Stomach (tissue), 9 donors: Measurements from ENCODE around the gene FMN1. TPM values are rescaled to one million over a fixed set of nuclear protein-coding genes. Genes with fewer than 3 reads are reported as not detected.

ENCODE experiments used
- DNase-seq, 2 donors: peaks; one replicate each; pipeline versions ENCODE4 v3.0.0 to v3.0.0-alpha.2; 2013 to 2019
- H3K27ac ChIP-seq, 5 donors: fragments of 200-600 bp in 4 of 5; sonication (generic) in 4 of 5; one replicate each; pipeline ENCODE4 v1.5.1; 2013 to 2019; ENCODE audit warnings: mild to moderate bottlenecking in 1 of 5, moderate library complexity in 1 of 5
- H3K27me3 ChIP-seq, 3 donors: fragments of 200-600 bp; sonication (generic); one replicate each; pipeline ENCODE4 v1.5.1; 2017 to 2019; ENCODE audit warnings: mixed run types in 1 of 3
- H3K36me3 ChIP-seq, 4 donors: fragments of 200-600 bp; sonication (generic); 1 replicate in 3 of 4; 2 replicates in 1 of 4; pipeline ENCODE4 v1.5.1; 2016 to 2019
- H3K4me1 ChIP-seq, 4 donors: fragments of 200-600 bp; sonication (generic); one replicate each; pipeline ENCODE4 v1.5.1; 2016 to 2019
- H3K4me3 ChIP-seq, 4 donors: fragments of 200-600 bp; sonication (generic) in 3 of 4; one replicate each; pipeline ENCODE4 v1.5.1; 2016 to 2019; ENCODE audit warnings: mild to moderate bottlenecking in 1 of 4
- H3K9me3 ChIP-seq, 4 donors: fragments of 200-600 bp; sonication (generic); one replicate each; pipeline ENCODE4 v1.5.1; 2016 to 2019
- CTCF ChIP-seq, 7 experiments: fragments of 450-650 bp in 4 of 7; fragments of 200-600 bp in 3 of 7; sonication (generic) in 3 of 7; IDR thresholded peaks; one replicate each; pipeline ENCODE4 v1.5.1; 2016 to 2019; ENCODE audit warnings: antibody characterized with exemption in 7 of 7, control low read depth in 2 of 7, mild to moderate bottlenecking in 1 of 7
- EP300 ChIP-seq: sonication (generic); formaldehyde crosslinking; IDR thresholded peaks from one replicate; pipeline ENCODE4 v1.6.1; 2017; ENCODE audit warnings: antibody characterized with exemption
- POLR2A ChIP-seq, 4 donors: fragments of 450-650 bp; IDR thresholded peaks; one replicate each; pipeline ENCODE4 v1.6.1; 2016; ENCODE audit warnings: antibody characterized with exemption in 4 of 4, control low read depth in 2 of 4, mild to moderate bottlenecking in 1 of 4, moderate library complexity in 1 of 4
- POLR2AphosphoS5 ChIP-seq, 3 donors: sonication (generic); formaldehyde crosslinking; IDR thresholded peaks; one replicate each; pipeline ENCODE4 v1.6.1; 2016; ENCODE audit warnings: antibody characterized with exemption in 3 of 3
- WGBS, 5 donors: extraction: QIAGEN DNeasy Blood & Tissue Kit in 3 of 5; methylation state at CpG; one replicate each; pipeline versions ENCODE4 v1.1.5 to v1.1.7; 2013 to 2018; 5-methylcytosine and 5-hydroxymethylcytosine counted together
- intact Hi-C: fragments of 100-400 bp; cut with DNase I; formaldehyde crosslinking; loops from one replicate; pipeline ENCODE4 v1.15.1; 2023; ENCODE audit warnings: low total_unique reads
- polyA plus RNA-seq, 3 donors: library from polyadenylated mRNA; stranded (reverse); fragments of 200-250 nt; gene quantifications; one replicate each; pipeline ENCODE4 v1.2.3, GENCODE V29; 2013
- total RNA-seq, 5 donors: library from RNA; depleted of rRNA; stranded (reverse); fragments of >200 nt; gene quantifications; one replicate each; pipeline versions ENCODE4 v1.1.0 to v1.2.3, GENCODE V29; 2014 to 2016
- donor health status: healthy with polysubstance abuse.
- donor health status: Bipolar disorder and iron deficiency.
- donor health status: healthy.

Gene FMN1
- total and polyA plus RNA-seq, 8 donors, result 0.40 to 58.0 (median 22.9) TPM

GRCh38 chr15:33047077-33047476, 147.4 kb downstream of the FMN1 start:
- Histone ChIP-seq H3K36me3 (peaks cover 0 to 7% (median 0%) of the 10 kb centered on the region in 4 donors), H3K4me1 (peaks cover 0 to 12% (median 5%) of the 10 kb centered on the region in 4 donors), H3K27ac (no peak overlapping the region), H3K9me3 (peaks cover 0 to 9% (median 9%) of the 10 kb centered on the region in 4 donors), H3K27me3 (no peaks in the 10 kb centered on the region), H3K4me3 (no peak overlapping the region)
- intact Hi-C loops, result no loop called here
- TF ChIP-seq EP300 (no peak), POLR2AphosphoS5 (IDR thresholded peaks at IDR 0.05) (no peak), CTCF (IDR thresholded peaks at IDR 0.05) (no peak)
- WGBS, 5 donors, result 67 to 96% (median 91%) methylated on average over 2 of the region's 2 CpGs
- DNase-seq, result no peak

- Histone ChIP-seq H3K27ac (no peak overlapping the region), H3K9me3 (peaks cover 0 to 9% (median 9%) of the 10 kb centered on the region in 4 donors), H3K27me3 (no peaks in the 10 kb centered on the region), H3K4me1 (peaks cover 0 to 12% (median 5%) of the 10 kb centered on the region in 4 donors), H3K36me3 (peaks cover 0 to 7% (median 0%) of the 10 kb centered on the region in 4 donors), H3K4me3 (no peak overlapping the region)
- TF ChIP-seq CTCF (IDR thresholded peaks at IDR 0.05) (no peak), POLR2A (IDR thresholded peaks at IDR 0.05) (no peak), EP300 (no peak), POLR2AphosphoS5 (IDR thresholded peaks at IDR 0.05) (no peak)
- no peak for DNase-seq
- WGBS, 5 donors, result 82 to 96% (median 89%) methylated on average over 2 of the region's 2 CpGs
- intact Hi-C loops, result no loop called here
These were observed 148.2 kb downstream of the FMN1 start for GRCh38 chr15:33046329-33046728.

GRCh38 chr15:33045066-33045810, 149.3 kb downstream of the FMN1 start:
- peaks cover 0 to 12% (median 5%) of the 10 kb centered on the region in 4 donors for H3K4me1 ChIP-seq
- peak in 1 of 2 donors; percentile 48 for DNase-seq
- TF ChIP-seq POLR2AphosphoS5 (IDR thresholded peaks at IDR 0.05), result no peak
- TF ChIP-seq CTCF (IDR thresholded peaks at IDR 0.05), result no peak
- peak overlapping the region in 1 of 5 donors; percentile 23 for H3K27ac ChIP-seq
- peaks cover 0 to 7% (median 0%) of the 10 kb centered on the region in 4 donors for H3K36me3 ChIP-seq
- no peaks in the 10 kb centered on the region for H3K27me3 ChIP-seq
- H3K4me3 ChIP-seq, result no peak overlapping the region
- H3K9me3 ChIP-seq, result peaks cover 0 to 9% (median 9%) of the 10 kb centered on the region in 4 donors
- intact Hi-C loops, result no loop called here
- 52 to 80% (median 74%) methylated on average over 4 to 8 of the region's 8 CpGs for WGBS, 5 donors

GRCh38 chr15:33044598-33044997, 149.9 kb downstream of the FMN1 start:
- Histone ChIP-seq H3K27me3 (no peaks in the 10 kb centered on the region), H3K36me3 (peaks cover 0 to 7% (median 0%) of the 10 kb centered on the region in 4 donors), H3K9me3 (peaks cover 0 to 9% (median 9%) of the 10 kb centered on the region in 4 donors), H3K4me3 (no peak overlapping the region), H3K27ac (no peak overlapping the region), H3K4me1 (peaks cover 0 to 12% (median 5%) of the 10 kb centered on the region in 4 donors)
- intact Hi-C loops, result no loop called here
- WGBS, 5 donors, result 69 to 92% (median 78%) methylated on average over 1 of the region's 1 CpG
- TF ChIP-seq POLR2AphosphoS5 (IDR thresholded peaks at IDR 0.05), result no peak
- TF ChIP-seq CTCF (IDR thresholded peaks at IDR 0.05), result no peak
- TF ChIP-seq POLR2A (IDR thresholded peaks at IDR 0.05), result no peak
- TF ChIP-seq EP300, result no peak
- no peak for DNase-seq
